IMR-90 (cell line): Measurements from ENCODE around the gene PCSK6. TPM values are rescaled to one million over a fixed set of nuclear protein-coding genes. Genes with fewer than 3 reads are reported as not detected.

Experiments
- ATAC-seq: fragments of 200-7000 bp; cut with Tn5 transposase; 2 replicates; pipeline ENCODE4 v1.9.1; 2020; ENCODE audit warnings: low read depth, mild to moderate bottlenecking, moderate library complexity
- BruUV-seq: library from RNA; stranded (reverse); fragments of 400-500 nt; replicated peaks from 2 replicates; lab custom pipeline; 2021; lab: Mats Ljungman, UMichigan
- CTCF ChIA-PET: fragments of 300-600 bp; formaldehyde crosslinking; extraction: SDS; loops from one replicate; lab custom pipeline; 2021; ENCODE audit warnings: antibody characterized with exemption; lab: Yijun Ruan, JAX
- POLR2A ChIA-PET: fragments of 300-600 bp; sonication (Branson Sonifier 250); formaldehyde crosslinking; loops from one replicate; lab custom pipeline; 2022; ENCODE audit warnings: antibody characterized with exemption; ENCODE audit not compliant: unreplicated experiment; lab: Charles Lee
- DNase-seq: peaks from one replicate; pipeline ENCODE4 v3.0.0; 2013
- H2AFZ ChIP-seq: replicated peaks from 2 replicates; pipeline ENCODE3; 2013; ENCODE audit warnings: low read length, mild to moderate bottlenecking; ENCODE audit not compliant: poor library complexity
- H2AK5ac ChIP-seq: 2 replicates; pipeline ENCODE4 v1.6.1; 2013; ENCODE audit warnings: low read depth, low read length, inconsistent platforms
- H2AK9ac ChIP-seq: replicated peaks from 2 replicates; pipeline ENCODE3; 2013; ENCODE audit warnings: mild to moderate bottlenecking, low read depth, low read length, moderate library complexity; ENCODE audit not compliant: poor library complexity
- H2BK120ac ChIP-seq: 2 replicates; pipeline ENCODE4 v1.6.1; 2013; ENCODE audit warnings: low read depth, low read length, inconsistent platforms
- H2BK15ac ChIP-seq: 3 replicates; pipeline ENCODE4 v1.6.1; 2013; ENCODE audit warnings: low read depth, low read length, inconsistent platforms
- H2BK20ac ChIP-seq: 2 replicates; pipeline ENCODE4 v1.6.1; 2013; ENCODE audit warnings: low read depth, mild to moderate bottlenecking, inconsistent platforms, low read length, moderate library complexity
- H2BK5ac ChIP-seq: 2 replicates; pipeline ENCODE4 v1.6.1; 2013; ENCODE audit warnings: mild to moderate bottlenecking, low read depth, low read length, inconsistent platforms; ENCODE audit not compliant: poor library complexity, severe bottlenecking
- H3K14ac ChIP-seq: replicated peaks from 2 replicates; pipeline ENCODE4 v1.6.1; 2013; ENCODE audit warnings: low read depth, low read length, inconsistent platforms
- H3K18ac ChIP-seq: 2 replicates; pipeline ENCODE4 v1.6.1; 2013; ENCODE audit warnings: low read depth, low read length, control low read depth
- H3K23ac ChIP-seq: 2 replicates; pipeline ENCODE4 v1.6.1; 2013; ENCODE audit warnings: low read depth, low read length, inconsistent platforms
- H3K27ac ChIP-seq: 2 replicates; pipeline ENCODE4 v1.5.1; 2013; ENCODE audit warnings: mild to moderate bottlenecking, control low read depth, low read length; ENCODE audit not compliant: insufficient read depth
- H3K27me3 ChIP-seq: 2 replicates; pipeline ENCODE4 v1.6.1; 2013; ENCODE audit warnings: low read length; ENCODE audit not compliant: control insufficient read depth, insufficient read depth
- H3K36me3 ChIP-seq: 2 replicates; pipeline ENCODE4 v1.6.1; 2013; ENCODE audit warnings: low read length, mixed read lengths; ENCODE audit not compliant: control insufficient read depth, insufficient read depth
- H3K4ac ChIP-seq: 2 replicates; pipeline ENCODE4 v1.6.1; 2013; ENCODE audit warnings: low read depth, low read length, inconsistent platforms
- H3K4me1 ChIP-seq: 2 replicates; pipeline ENCODE4 v1.6.1; 2013; ENCODE audit warnings: low read length, mixed read lengths; ENCODE audit not compliant: control insufficient read depth, insufficient read depth
- H3K4me2 ChIP-seq: 2 replicates; pipeline ENCODE4 v1.6.1; 2013; ENCODE audit warnings: low read depth, mild to moderate bottlenecking, control low read depth, low read length, moderate library complexity
- H3K4me3 ChIP-seq: 2 replicates; pipeline ENCODE4 v1.5.1; 2013; ENCODE audit warnings: low read depth, mild to moderate bottlenecking, control low read depth, low read length, moderate library complexity; ENCODE audit not compliant: insufficient read depth
- H3K56ac ChIP-seq: 2 replicates; pipeline ENCODE4 v1.6.1; 2013; ENCODE audit warnings: low read length, inconsistent platforms; ENCODE audit not compliant: insufficient read depth; ENCODE audit errors: extremely low read depth
- H3K79me1 ChIP-seq, 2 experiments: 2 replicates each; pipeline ENCODE4 v1.6.1; 2013; ENCODE audit warnings: low read length in 2 of 2, inconsistent platforms in 1 of 2, low read depth in 1 of 2
- H3K9ac ChIP-seq: 2 replicates; pipeline ENCODE4 v1.6.1; 2013; ENCODE audit warnings: low read depth, low read length, control low read depth
- H3K9me1 ChIP-seq: 2 replicates; pipeline ENCODE4 v1.6.1; 2013; ENCODE audit warnings: low read length, inconsistent platforms; ENCODE audit not compliant: insufficient read depth
- H3K9me3 ChIP-seq: 2 replicates; pipeline ENCODE4 v1.6.1; 2013; ENCODE audit warnings: low read length; ENCODE audit not compliant: control insufficient read depth, insufficient read depth
- H4K20me1 ChIP-seq: 2 replicates; pipeline ENCODE4 v1.6.1; 2013; ENCODE audit warnings: low read length, inconsistent platforms; ENCODE audit not compliant: insufficient read depth
- H4K5ac ChIP-seq: 2 replicates; pipeline ENCODE4 v1.6.1; 2013; ENCODE audit warnings: mild to moderate bottlenecking, low read depth, low read length, control low read depth
- H4K8ac ChIP-seq, 2 experiments: 2 replicates each; pipeline ENCODE4 v1.6.1; 2013; ENCODE audit warnings: low read depth in 2 of 2, low read length in 2 of 2, control low read depth in 1 of 2, inconsistent platforms in 1 of 2
- H4K91ac ChIP-seq: 2 replicates; pipeline ENCODE4 v1.6.1; 2013; ENCODE audit warnings: low read depth, low read length, inconsistent platforms; ENCODE audit not compliant: insufficient read depth
- BHLHE40 ChIP-seq: fragments of 150-350 bp; IDR thresholded peaks from 2 replicates; pipeline ENCODE4 v1.6.1; 2016; ENCODE audit warnings: mild to moderate bottlenecking, low read depth, low read length
- CEBPB ChIP-seq: IDR thresholded peaks from 2 replicates; pipeline ENCODE4 v1.6.1; 2012; ENCODE audit warnings: low read depth, low read length, improper control_type of control experiment
- CHD1 ChIP-seq: IDR thresholded peaks from 2 replicates; pipeline ENCODE4 v1.6.1; 2012; ENCODE audit warnings: low read depth, low read length, improper control_type of control experiment
- FOS ChIP-seq: fragments of 150-350 bp; IDR thresholded peaks from 2 replicates; pipeline ENCODE4 v1.6.1; 2016; ENCODE audit warnings: low read depth, low read length
- MXI1 ChIP-seq: IDR thresholded peaks from 2 replicates; pipeline ENCODE4 v1.6.1; 2012; ENCODE audit warnings: low read depth, mild to moderate bottlenecking, low read length, moderate library complexity, borderline replicate concordance
- NFE2L2 ChIP-seq: fragments of 150-350 bp; IDR thresholded peaks from 2 replicates; pipeline ENCODE4 v1.6.1; 2016; ENCODE audit warnings: low read depth, mild to moderate bottlenecking, low read length
- POLR2A ChIP-seq: IDR thresholded peaks from 2 replicates; pipeline ENCODE4 v1.6.1; 2012; ENCODE audit warnings: mild to moderate bottlenecking, low read depth, low read length
- RAD21 ChIP-seq: IDR thresholded peaks from 2 replicates; pipeline ENCODE4 v1.6.1; 2012; ENCODE audit warnings: low read length, improper control_type of control experiment
- RFX5 ChIP-seq: IDR thresholded peaks from 2 replicates; pipeline ENCODE4 v1.8.0; 2012; ENCODE audit warnings: low read depth, mild to moderate bottlenecking, low read length, moderate library complexity
- WGBS, 2 experiments: methylation state at CpG; one replicate each; pipeline versions ENCODE4 v1.1.5 to v1.1.7; 2013; ENCODE audit warnings: missing lambda C conversion rate in 2 of 2; ENCODE audit not compliant: insufficient read length in 1 of 2; ENCODE audit errors: extremely low coverage in 2 of 2; 5-methylcytosine and 5-hydroxymethylcytosine counted together
- dilution Hi-C: fragments of 300-500 bp; cut with HindIII; formaldehyde crosslinking; loops from one replicate; pipeline ENCODE4 v1.14.3; 2018; ENCODE audit warnings: low sequenced_read_pairs; ENCODE audit not compliant: unreplicated experiment
- in situ Hi-C: fragments of 300-500 bp; cut with MboI; formaldehyde crosslinking; loops from 3 replicates; pipeline ENCODE4 v1.14.3; 2019; ENCODE audit warnings: low sequenced_read_pairs, inconsistent platforms, mixed read lengths
- intact Hi-C: fragments of 100-400 bp; cut with micrococcal nuclease; formaldehyde crosslinking; loops from 2 replicates; pipeline ENCODE4 v1.10.0; 2022
- polyA plus RNA-seq, 3 experiments: library from polyadenylated mRNA; depleted of rRNA; stranded (reverse); fragments of >200 nt; gene quantifications; 2 replicates each; pipeline ENCODE4 v1.2.3, GENCODE V29; 2012; ENCODE audit warnings: low replicate concordance in 1 of 3
- total RNA-seq: library from RNA; depleted of rRNA; stranded (reverse); fragments of >200 nt; gene quantifications from 2 replicates; pipeline ENCODE4 v1.2.3, GENCODE V29; 2012
- TF ChIP-seq, protein P1 (sequence below): conservative IDR thresholded peaks from 2 replicates; pipeline ENCODE4 v1.5.1; 2012; ENCODE audit warnings: mild to moderate bottlenecking, low read depth, low read length, improper control_type of control experiment
- TF ChIP-seq, protein P2 (sequence below): fragments of 150-350 bp; IDR thresholded peaks from 2 replicates; pipeline ENCODE4 v1.6.1; 2016; ENCODE audit warnings: low read depth, mild to moderate bottlenecking, low read length, moderate library complexity, borderline replicate concordance
- TF ChIP-seq, protein P3 (sequence below): fragments of 150-350 bp; IDR thresholded peaks from 2 replicates; pipeline ENCODE4 v1.6.1; 2017; ENCODE audit warnings: mild to moderate bottlenecking, antibody characterized with exemption, low read length, low read depth

PCSK6 gene
- total and polyA plus RNA-seq, 2 of the 4 experiments (the other 2 are of a cell fraction), result not detected

DNA sequence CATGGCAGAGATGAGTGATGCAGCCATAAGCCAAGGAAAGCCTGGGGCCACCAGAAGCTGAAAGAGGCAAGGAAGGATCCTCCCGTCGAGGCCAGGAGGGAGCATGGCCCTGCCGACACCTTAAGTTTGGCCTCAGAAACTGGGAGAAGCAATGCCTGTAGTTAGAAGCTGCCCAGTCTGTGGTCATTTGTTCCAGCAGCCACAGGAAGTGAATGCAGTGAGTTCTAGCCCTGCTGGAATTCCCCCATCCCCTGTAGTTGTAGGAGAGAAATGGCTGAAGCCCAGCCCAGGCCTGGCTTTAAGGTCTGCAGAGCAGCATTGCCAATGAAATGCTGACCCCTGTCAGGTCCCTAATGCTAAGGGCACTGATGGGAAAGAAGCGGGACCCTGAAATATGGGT is 225.5 kb downstream of the PCSK6 start:
- intact Hi-C loops, result no loop called here
- Histone ChIP-seq H3K56ac (no peak overlapping the region), H3K36me3 (peaks cover 4% of the 10 kb centered on the region), H3K4me3 (no peak overlapping the region), H3K27ac (no peak overlapping the region), H4K5ac (no peak overlapping the region), H3K27me3 (no peaks in the 10 kb centered on the region), H3K4me1 (peaks cover 10% of the 10 kb centered on the region), H3K9me1 (peaks cover 23% of the 10 kb centered on the region), H2BK20ac (no peak overlapping the region), H3K4me2 (no peak overlapping the region), H4K8ac (peak overlapping the region in 1 of 2 experiments; percentile 61; a peak in 1 of 4 replicates), H3K14ac (no peak overlapping the region), H3K79me1 (0 out of 4 replicates have a peak, but pooled peaks cover 0 to 6% of the 10 kb centered on the region in 2 experiments), H2BK15ac (no peak overlapping the region), H3K23ac (no peak overlapping the region), H4K91ac (no peak overlapping the region), H3K18ac (no peak overlapping the region), H2AK9ac (peak overlapping the region; percentile 68), H3K9ac (no peak overlapping the region), H2AK5ac (no peak overlapping the region), H4K20me1 (peaks cover 9% of the 10 kb centered on the region; the same call in 1 of the 2 replicates), H3K4ac (peak overlapping the region; percentile 22; the same call in 1 of the 2 replicates), H3K9me3 (no peaks in the 10 kb centered on the region), H2BK5ac (no peak overlapping the region), H2AFZ (peak overlapping the region; percentile 75), H2BK120ac (peak overlapping the region; percentile 52; the same call in 1 of the 2 replicates)
- DNase-seq (peak; percentile 46), ATAC-seq (no peak)
- TF ChIP-seq, protein P1, sequence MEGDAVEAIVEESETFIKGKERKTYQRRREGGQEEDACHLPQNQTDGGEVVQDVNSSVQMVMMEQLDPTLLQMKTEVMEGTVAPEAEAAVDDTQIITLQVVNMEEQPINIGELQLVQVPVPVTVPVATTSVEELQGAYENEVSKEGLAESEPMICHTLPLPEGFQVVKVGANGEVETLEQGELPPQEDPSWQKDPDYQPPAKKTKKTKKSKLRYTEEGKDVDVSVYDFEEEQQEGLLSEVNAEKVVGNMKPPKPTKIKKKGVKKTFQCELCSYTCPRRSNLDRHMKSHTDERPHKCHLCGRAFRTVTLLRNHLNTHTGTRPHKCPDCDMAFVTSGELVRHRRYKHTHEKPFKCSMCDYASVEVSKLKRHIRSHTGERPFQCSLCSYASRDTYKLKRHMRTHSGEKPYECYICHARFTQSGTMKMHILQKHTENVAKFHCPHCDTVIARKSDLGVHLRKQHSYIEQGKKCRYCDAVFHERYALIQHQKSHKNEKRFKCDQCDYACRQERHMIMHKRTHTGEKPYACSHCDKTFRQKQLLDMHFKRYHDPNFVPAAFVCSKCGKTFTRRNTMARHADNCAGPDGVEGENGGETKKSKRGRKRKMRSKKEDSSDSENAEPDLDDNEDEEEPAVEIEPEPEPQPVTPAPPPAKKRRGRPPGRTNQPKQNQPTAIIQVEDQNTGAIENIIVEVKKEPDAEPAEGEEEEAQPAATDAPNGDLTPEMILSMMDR, result no peak
- TF ChIP-seq MXI1, result no peak
- TF ChIP-seq NFE2L2, result no peak
- TF ChIP-seq CHD1, result no peak
- no peak for TF ChIP-seq RAD21
- TF ChIP-seq POLR2A, result no peak
- TF ChIP-seq, protein P2, sequence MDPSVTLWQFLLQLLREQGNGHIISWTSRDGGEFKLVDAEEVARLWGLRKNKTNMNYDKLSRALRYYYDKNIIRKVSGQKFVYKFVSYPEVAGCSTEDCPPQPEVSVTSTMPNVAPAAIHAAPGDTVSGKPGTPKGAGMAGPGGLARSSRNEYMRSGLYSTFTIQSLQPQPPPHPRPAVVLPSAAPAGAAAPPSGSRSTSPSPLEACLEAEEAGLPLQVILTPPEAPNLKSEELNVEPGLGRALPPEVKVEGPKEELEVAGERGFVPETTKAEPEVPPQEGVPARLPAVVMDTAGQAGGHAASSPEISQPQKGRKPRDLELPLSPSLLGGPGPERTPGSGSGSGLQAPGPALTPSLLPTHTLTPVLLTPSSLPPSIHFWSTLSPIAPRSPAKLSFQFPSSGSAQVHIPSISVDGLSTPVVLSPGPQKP, result no peak
- no peak for TF ChIP-seq CEBPB
- TF ChIP-seq FOS, result no peak
- TF ChIP-seq BHLHE40, result no peak
- TF ChIP-seq, protein P3, sequence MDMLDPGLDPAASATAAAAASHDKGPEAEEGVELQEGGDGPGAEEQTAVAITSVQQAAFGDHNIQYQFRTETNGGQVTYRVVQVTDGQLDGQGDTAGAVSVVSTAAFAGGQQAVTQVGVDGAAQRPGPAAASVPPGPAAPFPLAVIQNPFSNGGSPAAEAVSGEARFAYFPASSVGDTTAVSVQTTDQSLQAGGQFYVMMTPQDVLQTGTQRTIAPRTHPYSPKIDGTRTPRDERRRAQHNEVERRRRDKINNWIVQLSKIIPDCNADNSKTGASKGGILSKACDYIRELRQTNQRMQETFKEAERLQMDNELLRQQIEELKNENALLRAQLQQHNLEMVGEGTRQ, result no peak
- no peak for TF ChIP-seq RFX5
- CTCF ChIA-PET, result no interaction called here
- WGBS, 2 experiments, result 95% methylated on average over 3 of the region's 4 CpGs; no CpG with 5 or more reads in 1 of the 2 experiments
- BruUV-seq, result no TSS peak
- POLR2A ChIA-PET, result no interaction called here
- dilution Hi-C loops, result no loop called here
- in situ Hi-C loops, result loop anchor here (10.0 to 25.0 kb wide), 3 partner anchors 352 to 629 kb away; partner anchors contain the start of gene LRRK1
